H9 (cell line): ENCODE results near the gene BIK. TPM values are rescaled to one million over a fixed set of nuclear protein-coding genes. Genes with fewer than 3 reads are reported as not detected.

Experiments used
- DNase-seq: peaks from one replicate; pipeline ENCODE4 v3.0.0-alpha.2; 2017
- H2AFZ ChIP-seq: one replicate; pipeline ENCODE4 v1.6.1; 2013; ENCODE audit warnings: mild to moderate bottlenecking, low read length, control low read depth, moderate library complexity
- H2AK5ac ChIP-seq: 2 replicates; pipeline ENCODE4 v1.6.1; 2013; ENCODE audit warnings: low read length, control low read depth, mixed read lengths; ENCODE audit not compliant: insufficient read length
- H2BK120ac ChIP-seq: one replicate; pipeline ENCODE4 v1.6.1; 2013; ENCODE audit warnings: low read depth, mild to moderate bottlenecking, low read length, control low read depth, inconsistent platforms; ENCODE audit not compliant: poor library complexity, severe bottlenecking
- H2BK12ac ChIP-seq: 2 replicates; pipeline ENCODE4 v1.6.1; 2013; ENCODE audit warnings: low read length, control low read depth, mixed read lengths, low read depth; ENCODE audit not compliant: insufficient read length
- H2BK15ac ChIP-seq: 2 replicates; pipeline ENCODE4 v1.6.1; 2013; ENCODE audit warnings: low read depth, low read length, control low read depth
- H2BK20ac ChIP-seq: one replicate; pipeline ENCODE4 v1.6.1; 2013; ENCODE audit warnings: low read depth, mild to moderate bottlenecking, low read length, control low read depth, inconsistent platforms; ENCODE audit not compliant: poor library complexity, severe bottlenecking
- H2BK5ac ChIP-seq: 2 replicates; pipeline ENCODE4 v1.6.1; 2013; ENCODE audit warnings: low read length, control low read depth, mixed read lengths; ENCODE audit not compliant: insufficient read length
- H3K14ac ChIP-seq: 2 replicates; pipeline ENCODE4 v1.6.1; 2013; ENCODE audit warnings: low read length, control low read depth; ENCODE audit not compliant: insufficient read depth
- H3K18ac ChIP-seq: 2 replicates; pipeline ENCODE4 v1.6.1; 2013; ENCODE audit warnings: low read depth, mild to moderate bottlenecking, mixed read lengths, low read length, control low read depth; ENCODE audit not compliant: insufficient read length
- H3K23ac ChIP-seq: 2 replicates; pipeline ENCODE4 v1.6.1; 2013; ENCODE audit warnings: low read length, control low read depth, mixed read lengths, low read depth; ENCODE audit not compliant: insufficient read length
- H3K23me2 ChIP-seq: 2 replicates; pipeline ENCODE4 v1.6.1; 2013; ENCODE audit warnings: low read depth, mild to moderate bottlenecking, mixed read lengths, low read length, control low read depth; ENCODE audit not compliant: insufficient read length, poor library complexity, severe bottlenecking
- H3K27ac ChIP-seq: 2 replicates; pipeline ENCODE4 v1.5.1; 2013; ENCODE audit warnings: low read length, control low read depth, mixed read lengths, low read depth; ENCODE audit not compliant: insufficient read length
- H3K27me3 ChIP-seq: 2 replicates; pipeline ENCODE4 v1.6.1; 2013; ENCODE audit warnings: low read length, control low read depth, inconsistent platforms; ENCODE audit not compliant: insufficient read depth
- H3K4ac ChIP-seq: 2 replicates; pipeline ENCODE4 v1.6.1; 2013; ENCODE audit warnings: low read depth, mild to moderate bottlenecking, control low read depth, inconsistent platforms, low read length, moderate library complexity
- H3K4me1 ChIP-seq: 2 replicates; pipeline ENCODE4 v1.6.1; 2013; ENCODE audit warnings: low read length, control low read depth, inconsistent platforms; ENCODE audit not compliant: insufficient read depth
- H3K4me2 ChIP-seq: 2 replicates; pipeline ENCODE4 v1.6.1; 2013; ENCODE audit warnings: low read length, control low read depth, mixed read lengths; ENCODE audit not compliant: insufficient read length, insufficient read depth
- H3K56ac ChIP-seq: 2 replicates; pipeline ENCODE4 v1.6.1; 2013; ENCODE audit warnings: low read depth, mild to moderate bottlenecking, mixed read lengths, low read length, control low read depth; ENCODE audit not compliant: insufficient read length
- H3K79me1 ChIP-seq: 2 replicates; pipeline ENCODE4 v1.6.1; 2013; ENCODE audit warnings: low read depth, mild to moderate bottlenecking, moderate library complexity, low read length, control low read depth, inconsistent platforms; ENCODE audit not compliant: insufficient read depth, poor library complexity, severe bottlenecking
- H3K79me2 ChIP-seq: 2 replicates; pipeline ENCODE4 v1.6.1; 2013; ENCODE audit warnings: low read length, control low read depth, inconsistent platforms; ENCODE audit not compliant: insufficient read depth
- H3K9ac ChIP-seq: 2 replicates; pipeline ENCODE4 v1.6.1; 2013; ENCODE audit warnings: low read length, control low read depth, mixed read lengths; ENCODE audit not compliant: insufficient read length; ENCODE audit errors: extremely low read depth
- H3K9me3 ChIP-seq: one replicate; pipeline ENCODE4 v1.6.1; 2013; ENCODE audit warnings: low read depth, low read length, inconsistent platforms; ENCODE audit not compliant: control insufficient read depth
- H3T11ph ChIP-seq: one replicate; pipeline ENCODE4 v1.6.1; 2013; ENCODE audit warnings: mild to moderate bottlenecking, low read length, control low read depth, inconsistent platforms
- H4K20me1 ChIP-seq: one replicate; pipeline ENCODE4 v1.6.1; 2013; ENCODE audit not compliant: control insufficient read depth, insufficient read length, insufficient read depth
- H4K5ac ChIP-seq: 2 replicates; pipeline ENCODE4 v1.6.1; 2013; ENCODE audit warnings: low read depth, mild to moderate bottlenecking, mixed read lengths, low read length, control low read depth; ENCODE audit not compliant: insufficient read length
- H4K8ac ChIP-seq: replicated peaks from 2 replicates; pipeline ENCODE4 v1.6.1; 2013; ENCODE audit warnings: low read length, control low read depth, mixed read lengths, low read depth; ENCODE audit not compliant: insufficient read length
- H4K91ac ChIP-seq: 2 replicates; pipeline ENCODE4 v1.6.1; 2013; ENCODE audit warnings: low read depth, mild to moderate bottlenecking, moderate library complexity, mixed read lengths, low read length, control low read depth; ENCODE audit not compliant: insufficient read length
- H3K27ac Mint-ChIP-seq, 3 experiments: 2 replicates in 2 of 3; 3 replicates in 1 of 3; pipeline ENCODE4 v1.8.0; 2020 to 2021; ENCODE audit warnings: mixed read lengths in 3 of 3, mild to moderate bottlenecking in 1 of 3, moderate library complexity in 1 of 3
- H3K27me3 Mint-ChIP-seq: 2 replicates; pipeline ENCODE4 v1.8.0; 2021; ENCODE audit warnings: low read depth, mild to moderate bottlenecking, moderate library complexity, mixed read lengths
- H3K36me3 Mint-ChIP-seq, 3 experiments: 2 replicates in 2 of 3; 3 replicates in 1 of 3; pipeline ENCODE4 v1.8.0; 2020 to 2021; ENCODE audit warnings: low read depth in 3 of 3, mixed read lengths in 3 of 3; ENCODE audit not compliant: insufficient read depth in 1 of 3
- H3K4me1 Mint-ChIP-seq, 2 experiments: 2 replicates each; pipeline ENCODE4 v1.8.0; 2020; ENCODE audit warnings: mixed read lengths in 2 of 2
- H3K4me3 Mint-ChIP-seq, 2 experiments: 2 replicates in 1 of 2; 3 replicates in 1 of 2; pipeline ENCODE4 v1.8.0; 2020 to 2021; ENCODE audit warnings: mild to moderate bottlenecking in 2 of 2, mixed read lengths in 2 of 2, moderate library complexity in 1 of 2
- H3K9me3 Mint-ChIP-seq, 2 experiments: 2 replicates in 1 of 2; 3 replicates in 1 of 2; pipeline ENCODE4 v1.8.0; 2020; ENCODE audit warnings: mild to moderate bottlenecking in 2 of 2, mixed read lengths in 2 of 2, moderate library complexity in 1 of 2
- CTCF ChIP-seq: fragments of 200-600 bp; sonication (generic); conservative IDR thresholded peaks from 3 replicates; pipeline ENCODE4 v1.8.0; 2021; ENCODE audit warnings: antibody characterized with exemption, mild to moderate bottlenecking
- WGBS: extraction: QIAGEN DNeasy Blood & Tissue Kit; methylation state at CpG from one replicate; pipeline ENCODE4 v1.1.7; 2013; ENCODE audit warnings: missing lambda C conversion rate, low lambda C conversion rate, mixed read lengths; ENCODE audit not compliant: insufficient read length; ENCODE audit errors: extremely low coverage; 5-methylcytosine and 5-hydroxymethylcytosine counted together
- total RNA-seq: library from RNA; stranded (reverse); gene quantifications from 2 replicates; pipeline ENCODE4 v1.2.1, GENCODE V29; 2021

Gene BIK
- total RNA-seq, 1 experiment from 2014 or later, result 8.3 TPM

- no CpG with 5 or more reads among the region's 5 CpGs for WGBS
Observed at GRCh38 chr22:43155789-43156188, 45.2 kb downstream of the BIK start.

More at GRCh38 chr22:43155789-43156188, 45.2 kb downstream of the BIK start:
- Histone ChIP-seq H3K4me1 (no peaks in the 10 kb centered on the region; the same call in 1 of the 2 replicates), H3K79me2 (no peaks in the 10 kb centered on the region), H2AFZ (no peak overlapping the region), H3K23me2 (no peaks in the 10 kb centered on the region), H3K27ac (no peak overlapping the region), H3K4me2 (no peak overlapping the region), H3T11ph (no peak overlapping the region), H3K9ac (no peak overlapping the region), H3K14ac (no peak overlapping the region; the same call in 1 of the 2 replicates), H3K4ac (no peak overlapping the region), H4K8ac (no peak overlapping the region), H3K56ac (no peak overlapping the region), H4K5ac (no peak overlapping the region), H3K9me3 (no peaks in the 10 kb centered on the region), H2BK120ac (no peak overlapping the region), H3K23ac (no peak overlapping the region), H3K18ac (no peak overlapping the region), H3K27me3 (no peaks in the 10 kb centered on the region; the same call in 1 of the 2 replicates), H2AK5ac (no peak overlapping the region), H4K20me1 (no peaks in the 10 kb centered on the region), H2BK12ac (no peak overlapping the region), H2BK5ac (no peak overlapping the region), H3K79me1 (no peaks in the 10 kb centered on the region), H2BK20ac (no peak overlapping the region), H4K91ac (no peak overlapping the region), H2BK15ac (no peak overlapping the region)
- no peak for TF ChIP-seq CTCF
- H3K9me3 Mint-ChIP-seq, result no peaks in the 10 kb centered on the region
- no peaks in the 10 kb centered on the region for H3K36me3 Mint-ChIP-seq
- H3K27me3 Mint-ChIP-seq, result peaks cover 14% of the 10 kb centered on the region
- no peak for DNase-seq
- peaks cover 3 to 28% of the 10 kb centered on the region in 2 experiments for H3K4me1 Mint-ChIP-seq
- H3K4me3 Mint-ChIP-seq, result no peak overlapping the region
- no peak overlapping the region for H3K27ac Mint-ChIP-seq
